ENCODE data around the gene TRIM31. TPM values are rescaled to one million over a fixed set of nuclear protein-coding genes. Genes with fewer than 3 reads are reported as not detected.

TRIM31 gene
- not detected for total RNA-seq

- intact Hi-C loops (cut with DNase I): no loop called here
- H3K27ac ChIP-seq: no peak within 1 kb of the TSS
- H3K4me3 ChIP-seq: no peak within 1 kb of the TSS
- H3K9me3 ChIP-seq: no peaks in the 10 kb centered on the region
- no peaks in the 10 kb centered on the region for H3K4me1 ChIP-seq
- H3K36me3 ChIP-seq: no peaks in the 10 kb centered on the region
- TF ChIP-seq, protein P1, sequence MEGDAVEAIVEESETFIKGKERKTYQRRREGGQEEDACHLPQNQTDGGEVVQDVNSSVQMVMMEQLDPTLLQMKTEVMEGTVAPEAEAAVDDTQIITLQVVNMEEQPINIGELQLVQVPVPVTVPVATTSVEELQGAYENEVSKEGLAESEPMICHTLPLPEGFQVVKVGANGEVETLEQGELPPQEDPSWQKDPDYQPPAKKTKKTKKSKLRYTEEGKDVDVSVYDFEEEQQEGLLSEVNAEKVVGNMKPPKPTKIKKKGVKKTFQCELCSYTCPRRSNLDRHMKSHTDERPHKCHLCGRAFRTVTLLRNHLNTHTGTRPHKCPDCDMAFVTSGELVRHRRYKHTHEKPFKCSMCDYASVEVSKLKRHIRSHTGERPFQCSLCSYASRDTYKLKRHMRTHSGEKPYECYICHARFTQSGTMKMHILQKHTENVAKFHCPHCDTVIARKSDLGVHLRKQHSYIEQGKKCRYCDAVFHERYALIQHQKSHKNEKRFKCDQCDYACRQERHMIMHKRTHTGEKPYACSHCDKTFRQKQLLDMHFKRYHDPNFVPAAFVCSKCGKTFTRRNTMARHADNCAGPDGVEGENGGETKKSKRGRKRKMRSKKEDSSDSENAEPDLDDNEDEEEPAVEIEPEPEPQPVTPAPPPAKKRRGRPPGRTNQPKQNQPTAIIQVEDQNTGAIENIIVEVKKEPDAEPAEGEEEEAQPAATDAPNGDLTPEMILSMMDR (IDR thresholded peaks at IDR 0.05): no peak
- no peak for DNase-seq (ENCODE audit: low spot score in 2 of 2)
- H3K27me3 ChIP-seq: no peaks in the 10 kb centered on the region
Observed at GRCh38 chr6:30113003-30113759, at the start of gene TRIM31. Gene TRIM31, minus strand, starts transcription at chr6:30113090. Its CDS starts 285 bp downstream, at chr6:30112805.

DNA sequence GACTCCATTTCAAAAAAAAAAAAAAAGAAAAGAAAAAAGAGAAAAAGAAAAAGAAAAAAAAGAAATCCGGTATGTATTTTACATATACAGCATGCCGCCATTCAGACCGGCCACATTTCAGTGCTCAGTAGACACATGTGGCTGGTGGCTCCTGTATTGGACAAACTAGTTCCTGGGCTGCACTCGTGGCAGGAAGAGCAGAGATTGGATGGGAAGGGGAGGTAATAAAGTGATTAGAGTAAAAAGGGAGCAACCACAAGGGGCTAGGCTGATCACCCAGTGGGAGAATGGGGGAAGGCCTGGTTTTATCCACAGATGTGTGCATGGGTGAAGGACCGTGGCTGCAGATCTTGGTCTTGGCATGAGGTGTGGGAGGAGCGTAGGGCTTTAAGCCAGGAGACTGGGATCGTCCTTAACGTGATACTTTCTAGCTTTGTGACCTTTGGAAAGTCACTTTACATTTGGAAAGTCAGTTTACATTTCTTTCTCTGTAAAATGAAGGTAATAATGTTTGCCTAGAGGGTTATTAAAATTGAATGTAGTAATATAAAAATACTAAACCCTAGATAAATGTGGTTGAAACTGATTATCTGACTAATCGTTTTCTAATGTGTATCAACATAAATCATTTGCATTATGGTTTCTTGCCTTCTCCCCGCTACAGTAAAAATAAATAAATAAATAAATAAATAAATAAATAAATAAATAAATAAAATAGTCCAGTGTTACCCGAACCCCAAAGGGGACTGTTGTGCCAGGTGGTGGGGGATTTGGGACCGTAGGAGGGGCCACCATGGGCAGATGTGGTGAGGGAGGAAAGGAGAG, 49.6 kb upstream of the TRIM31 start:
- DNase-seq (ENCODE audit: low spot score in 2 of 2): no peak
- Histone ChIP-seq H3K27ac (no peak overlapping the region), H3K36me3 (no peaks in the 10 kb centered on the region), H3K27me3 (no peaks in the 10 kb centered on the region), H3K4me1 (no peaks in the 10 kb centered on the region), H3K9me3 (no peaks in the 10 kb centered on the region), H3K4me3 (no peak overlapping the region)
- intact Hi-C loops (cut with DNase I): no loop called here
- TF ChIP-seq, protein P1 (IDR thresholded peaks at IDR 0.05): no peak

DNA sequence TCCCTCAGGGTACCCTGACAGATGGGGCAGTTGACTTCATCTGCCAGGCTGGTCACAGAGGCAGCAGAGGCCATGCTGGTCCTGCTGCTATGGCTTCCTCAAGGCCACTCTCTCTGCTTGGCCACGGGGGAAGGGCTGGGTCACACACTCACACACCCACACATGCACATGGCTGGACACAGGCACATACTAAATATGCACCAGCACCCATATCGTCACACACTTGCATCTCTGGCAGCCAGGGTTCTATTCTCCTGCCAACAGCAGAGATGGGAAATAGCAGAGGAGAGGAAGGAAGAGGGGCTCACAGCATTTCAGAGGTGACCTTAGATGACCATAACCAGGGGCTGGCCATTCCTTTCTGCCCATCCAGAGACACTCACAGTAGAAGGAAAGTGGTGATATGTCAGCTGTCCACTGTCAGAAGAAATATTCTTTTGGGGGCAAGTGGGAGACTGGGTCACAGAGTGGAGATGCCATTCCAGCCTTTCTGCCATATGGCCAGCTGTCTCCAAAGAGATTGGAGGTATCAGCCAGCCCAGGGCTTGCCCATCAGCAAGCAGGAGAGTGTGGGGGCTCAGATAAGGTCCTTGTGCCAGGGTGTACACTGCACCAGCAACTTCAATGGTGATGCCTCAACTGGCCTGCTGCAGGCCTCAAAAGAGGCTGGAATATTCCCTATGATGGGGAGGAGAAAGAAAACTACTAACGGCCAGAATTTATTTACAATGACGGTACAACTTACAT, 48.1 kb upstream of the TRIM31 start, which contains the start of gene TRIM10:
TSS of gene TRIM10 (minus strand) at position 427 of the 747 bp plus-strand sequence. CDS start at position 74, 353 bp downstream.
- intact Hi-C loops (cut with DNase I): no loop called here
- no peak for DNase-seq (ENCODE audit: low spot score in 2 of 2)
- Histone ChIP-seq H3K36me3 (no peaks in the 10 kb centered on the region), H3K27ac (no peak within 1 kb of the TSS), H3K9me3 (no peaks in the 10 kb centered on the region), H3K4me3 (no peak within 1 kb of the TSS), H3K27me3 (no peaks in the 10 kb centered on the region), H3K4me1 (peaks cover 0 to 2% of the 10 kb centered on the region in 2 donors)
- TF ChIP-seq, protein P1 (IDR thresholded peaks at IDR 0.05): no peak

- no peaks in the 10 kb centered on the region for H3K36me3 ChIP-seq
- TF ChIP-seq, protein P1 (IDR thresholded peaks at IDR 0.05): no peak
Observed at GRCh38 chr6:30160008-30160784, 47.3 kb upstream of the TRIM31 start.

More at GRCh38 chr6:30160008-30160784, 47.3 kb upstream of the TRIM31 start:
- intact Hi-C loops (cut with DNase I): no loop called here
- Histone ChIP-seq H3K27ac (no peak overlapping the region), H3K9me3 (no peaks in the 10 kb centered on the region), H3K4me1 (peaks cover 0 to 3% of the 10 kb centered on the region in 2 donors), H3K27me3 (no peaks in the 10 kb centered on the region), H3K4me3 (no peak overlapping the region)
- no peak for DNase-seq (ENCODE audit: low spot score in 2 of 2)

Data from ascending aorta (tissue), 2 donors.